Umbilical cord (tissue), 1 donor: ENCODE results near the gene GINS3. TPM values are rescaled to one million over a fixed set of nuclear protein-coding genes. Genes with fewer than 3 reads are reported as not detected.

Experiments
- total RNA-seq: library from RNA; depleted of rRNA; stranded (reverse); fragments of >200 nt; gene quantifications from one replicate; pipeline ENCODE4 v1.2.3, GENCODE V29; 2014; ENCODE audit warnings: low replicate concordance; ENCODE audit not compliant: insufficient read depth

Gene GINS3
- total RNA-seq, 1 donor from 2014 or later = 7.2 TPM

Other genes starting within 250 kb of the GINS3 start
- 16.9 TPM for gene CSNK2A2, start 194.4 kb upstream of the GINS3 start, total RNA-seq
- 0.72 TPM for gene PRSS54, start 97.4 kb upstream of the GINS3 start, total RNA-seq
- 22.6 TPM for gene NDRG4, start 107.7 kb downstream of the GINS3 start, total RNA-seq
- 7.9 TPM for gene SETD6, start 123.0 kb downstream of the GINS3 start, total RNA-seq
- 58.0 TPM for gene CNOT1, start 237.4 kb downstream of the GINS3 start, total RNA-seq